DND-41 (cell line): ENCODE results near the gene MIA2.
"Not testable (repeated sequence)": the region's sequence is repeated elsewhere in the genome, so short reads cannot be mapped to it uniquely, and the experiment has no call there.

Experiments used
- ATAC-seq: fragments of 200-7000 bp; cut with Tn5 transposase; 3 replicates; pipeline ENCODE4 v1.9.1; 2021; ENCODE audit warnings: low read depth; ENCODE audit not compliant: insufficient read depth
- DNase-seq: peaks from one replicate; pipeline ENCODE4 v3.0.0-alpha.2; 2020
- H2AFZ ChIP-seq: 2 replicates; pipeline ENCODE4 v1.6.0; 2012; ENCODE audit warnings: low read depth, low read length
- H3K27ac ChIP-seq: 2 replicates; pipeline ENCODE4 v1.5.1; 2012; ENCODE audit warnings: low read length, inconsistent platforms
- H3K27me3 ChIP-seq: fragments of 200-600 bp; sonication (generic); 2 replicates; pipeline ENCODE4 v1.6.0; 2012; ENCODE audit warnings: low read length, mild to moderate bottlenecking, inconsistent platforms; ENCODE audit not compliant: insufficient read depth, poor library complexity
- H3K36me3 ChIP-seq: 2 replicates; pipeline ENCODE4 v1.5.1; 2012; ENCODE audit warnings: low read length, inconsistent platforms; ENCODE audit not compliant: insufficient read depth
- H3K4me1 ChIP-seq: 2 replicates; pipeline ENCODE4 v1.5.1; 2012; ENCODE audit warnings: mild to moderate bottlenecking, low read length; ENCODE audit not compliant: insufficient read depth
- H3K4me2 ChIP-seq: 2 replicates; pipeline ENCODE4 v1.6.0; 2012; ENCODE audit warnings: mild to moderate bottlenecking, moderate library complexity, low read length, inconsistent platforms; ENCODE audit not compliant: insufficient read depth
- H3K4me3 ChIP-seq, 2 experiments: fragments of 200-600 bp in 1 of 2; shearing (Covaris generic) in 1 of 2; 2 replicates each; pipeline ENCODE4 v1.5.1; 2012 to 2016; ENCODE audit warnings: inconsistent platforms in 2 of 2, low read length in 2 of 2, mild to moderate bottlenecking in 2 of 2, low read depth in 1 of 2, moderate library complexity in 1 of 2
- H3K79me2 ChIP-seq: 2 replicates; pipeline ENCODE4 v1.6.0; 2012; ENCODE audit warnings: low read length, inconsistent platforms; ENCODE audit not compliant: insufficient read depth
- H3K9ac ChIP-seq: 2 replicates; pipeline ENCODE4 v1.6.0; 2012; ENCODE audit warnings: low read depth, mild to moderate bottlenecking, inconsistent platforms, low read length, moderate library complexity
- H3K9me3 ChIP-seq: 2 replicates; pipeline ENCODE4 v1.5.1; 2012; ENCODE audit warnings: low read length, moderate library complexity, mild to moderate bottlenecking, inconsistent platforms; ENCODE audit not compliant: insufficient read depth, severe bottlenecking
- H4K20me1 ChIP-seq: 2 replicates; pipeline ENCODE4 v1.6.0; 2012; ENCODE audit warnings: low read length; ENCODE audit not compliant: insufficient read depth
- CTCF ChIP-seq: IDR thresholded peaks from 2 replicates; pipeline ENCODE4 v1.5.1; 2012; ENCODE audit warnings: borderline replicate concordance, low read length, moderate library complexity, mild to moderate bottlenecking; ENCODE audit not compliant: poor library complexity, severe bottlenecking; ENCODE audit errors: extremely low read depth
- EZH2 ChIP-seq: IDR thresholded peaks from 3 replicates; pipeline ENCODE4 v1.6.1; 2012; ENCODE audit warnings: borderline replicate concordance, low read depth, mild to moderate bottlenecking, moderate library complexity, low read length, inconsistent platforms; ENCODE audit not compliant: severe bottlenecking

The MIA2 gene

GRCh38 chr14:39186941-39187525, 46.7 kb upstream of the MIA2 start:
- Histone ChIP-seq H3K4me2 (no peak overlapping the region), H3K27me3 (no peaks in the 10 kb centered on the region), H3K79me2 (no peaks in the 10 kb centered on the region), H3K4me3 (no peak overlapping the region), H3K4me1 (no peaks in the 10 kb centered on the region), H2AFZ (no peak overlapping the region), H3K36me3 (peaks cover 23% of the 10 kb centered on the region), H3K9ac (no peak overlapping the region), H3K9me3 (no peaks in the 10 kb centered on the region), H3K27ac (no peak overlapping the region), H4K20me1 (peaks cover 16% of the 10 kb centered on the region; the same call in 1 of the 2 replicates)
- ATAC-seq = no peak
- TF ChIP-seq CTCF = no peak
- TF ChIP-seq EZH2 = no peak
- no peak for DNase-seq

GRCh38 chr14:39203659-39204606, 29.8 kb upstream of the MIA2 start:
- TF ChIP-seq EZH2 (no peak), CTCF (no peak)
- Histone ChIP-seq H3K4me3 (no peak overlapping the region), H3K36me3 (no peaks in the 10 kb centered on the region), H3K27ac (no peak overlapping the region), H3K79me2 (no peaks in the 10 kb centered on the region), H3K9ac (no peak overlapping the region), H2AFZ (no peak overlapping the region), H3K4me1 (no peaks in the 10 kb centered on the region), H4K20me1 (no peaks in the 10 kb centered on the region), H3K4me2 (no peak overlapping the region), H3K27me3 (no peaks in the 10 kb centered on the region), H3K9me3 (no peaks in the 10 kb centered on the region)
- no peak for DNase-seq
- no peak for ATAC-seq

- not testable (repeated sequence) for H3K27me3 ChIP-seq, H3K36me3 ChIP-seq, H3K79me2 ChIP-seq, H3K4me1 ChIP-seq, H3K9ac ChIP-seq, H3K9me3 ChIP-seq, H4K20me1 ChIP-seq, H2AFZ ChIP-seq, H3K4me2 ChIP-seq, H3K27ac ChIP-seq, DNase-seq, ATAC-seq, H3K4me3 ChIP-seq
These were observed 26.3 kb upstream of the MIA2 start for GRCh38 chr14:39207430-39207829.

GRCh38 chr14:39211109-39211741, 22.5 kb upstream of the MIA2 start:
- no peaks in the 10 kb centered on the region for H4K20me1 ChIP-seq
- no peak overlapping the region for H3K4me3 ChIP-seq
- no peaks in the 10 kb centered on the region for H3K9me3 ChIP-seq
- no peak overlapping the region for H3K4me2 ChIP-seq
- H3K27ac ChIP-seq = no peak overlapping the region
- no peak overlapping the region for H2AFZ ChIP-seq
- no peak for DNase-seq
- H3K36me3 ChIP-seq = no peaks in the 10 kb centered on the region
- no peaks in the 10 kb centered on the region for H3K27me3 ChIP-seq
- no peaks in the 10 kb centered on the region for H3K4me1 ChIP-seq
- TF ChIP-seq CTCF = no peak
- TF ChIP-seq EZH2 = no peak
- no peaks in the 10 kb centered on the region for H3K79me2 ChIP-seq
- ATAC-seq = no peak
- no peak overlapping the region for H3K9ac ChIP-seq
